ENCODE measurements around the gene SMTNL2.
A peak's percentile ranks its signal among the peaks of the same experiment; 100 is the strongest.
"Not testable (repeated sequence)": the region's sequence is repeated elsewhere in the genome, so short reads cannot be mapped to it uniquely, and the experiment has no call there.

The SMTNL2 gene

DNA sequence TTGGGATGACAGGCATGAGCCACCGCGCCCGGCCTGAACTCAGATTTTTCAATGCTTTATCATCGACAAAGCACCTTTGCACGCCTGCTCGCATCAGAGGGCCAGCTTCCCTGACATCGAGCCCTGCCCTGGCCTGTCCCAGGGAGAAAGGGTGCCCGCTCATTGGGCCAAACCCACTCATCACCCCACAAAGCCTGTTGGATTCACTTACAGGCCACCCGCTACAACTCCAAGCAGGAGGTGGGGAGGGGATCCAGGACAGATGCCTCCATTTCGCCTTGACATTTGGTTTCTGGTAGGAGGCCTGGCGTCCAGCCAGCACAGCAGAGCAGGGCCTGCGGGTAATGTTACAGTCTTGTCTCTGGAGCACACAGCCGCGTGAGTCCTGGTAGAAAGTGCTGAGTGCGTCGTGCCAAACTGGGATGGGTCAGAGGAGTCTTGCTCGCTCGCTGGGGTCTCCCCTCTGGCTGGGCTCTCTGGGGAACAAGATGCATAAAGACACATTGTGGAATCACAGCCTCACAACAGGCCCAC lies 19.8 kb downstream of the SMTNL2 start:
- WGBS: 69% methylated on average over 18 of the region's 18 CpGs
- Histone ChIP-seq H3K4me3 (ENCODE audit: insufficient read depth in 1 of 2, low read depth in 1 of 2, low read length in 2 of 2) (peak overlapping the region in 1 of 2 experiments; percentile 25), H3K79me1 (replicated peaks; ENCODE audit: low read length, poor library complexity, severe bottlenecking) (no peaks in the 10 kb centered on the region), H4K91ac (ENCODE audit: low read length) (no peak overlapping the region), H3K23ac (ENCODE audit: low read length in 2 of 2) (no peak overlapping the region), H2BK5ac (ENCODE audit: low read depth, low read length, poor library complexity, severe bottlenecking) (no peak overlapping the region), H3K14ac (ENCODE audit: low read length in 2 of 2) (no peak overlapping the region), H3K4me1 (ENCODE audit: control insufficient read depth, insufficient read depth, low read depth, low read length) (peaks cover 44% of the 10 kb centered on the region), H2BK120ac (ENCODE audit: low read depth, low read length) (no peak overlapping the region), H3K36me3 (ENCODE audit: control insufficient read depth in 1 of 2, insufficient read depth in 2 of 2, low read depth in 1 of 2, low read length in 2 of 2) (no peaks in the 10 kb centered on the region), H4K8ac (ENCODE audit: low read length) (no peak overlapping the region), H3K4ac (ENCODE audit: low read depth in 1 of 2, low read length in 2 of 2) (no peak overlapping the region), H3K9ac (ENCODE audit: low read length) (no peak overlapping the region), H3K4me2 (ENCODE audit: low read length, poor library complexity, severe bottlenecking) (no peak overlapping the region), H3K27me3 (ENCODE audit: control insufficient read depth in 1 of 2, insufficient read depth in 1 of 2, low read length in 2 of 2) (peaks cover 4 to 15% of the 10 kb centered on the region in 2 experiments), H3K27ac (ENCODE audit: low read length, poor library complexity, severe bottlenecking) (peak overlapping the region; percentile 50), H2BK12ac (ENCODE audit: low read length in 2 of 2) (peak overlapping the region in 1 of 2 experiments; percentile 30), H2AK5ac (ENCODE audit: low read length, severe bottlenecking) (no peak overlapping the region), H3K18ac (ENCODE audit: low read depth in 1 of 2, low read length in 2 of 2) (no peak overlapping the region), H2BK15ac (ENCODE audit: low read depth, poor library complexity, severe bottlenecking) (no peak overlapping the region), H2AFZ (ENCODE audit: low read depth, low read length) (no peak overlapping the region), H3K9me3 (ENCODE audit: control insufficient read depth, low read length) (no peaks in the 10 kb centered on the region)
- DNase-seq: peak; percentile 43

DNA sequence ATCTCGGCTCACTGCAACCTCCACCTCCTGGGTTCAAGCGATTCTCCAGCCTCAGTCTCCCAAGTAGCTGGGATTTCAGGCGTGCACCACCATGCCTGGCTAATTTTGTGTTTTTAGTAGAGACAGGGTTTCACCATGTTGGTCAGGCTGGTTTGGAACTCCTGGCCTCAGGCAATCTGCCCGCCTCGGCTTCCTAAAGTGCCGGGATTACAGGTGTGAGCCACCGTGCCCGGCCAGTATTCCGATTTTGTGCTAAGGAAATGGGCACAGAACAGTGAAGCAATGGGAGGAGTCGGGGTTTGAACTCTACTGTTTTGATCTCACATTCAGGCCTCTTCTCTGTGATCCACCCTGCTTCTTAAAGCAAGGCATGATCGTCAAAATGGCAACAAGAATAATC lies 20.4 kb downstream of the SMTNL2 start:
- not testable (repeated sequence) for H3K4ac ChIP-seq (ENCODE audit: low read depth in 1 of 2, low read length in 2 of 2); H3K9me3 ChIP-seq (ENCODE audit: control insufficient read depth, low read length); H2BK15ac ChIP-seq (ENCODE audit: low read depth, poor library complexity, severe bottlenecking); H2BK120ac ChIP-seq (ENCODE audit: low read depth, low read length); H3K36me3 ChIP-seq (ENCODE audit: control insufficient read depth in 1 of 2, insufficient read depth in 2 of 2, low read depth in 1 of 2, low read length in 2 of 2); H3K14ac ChIP-seq (ENCODE audit: low read length in 2 of 2); H2AK5ac ChIP-seq (ENCODE audit: low read length, severe bottlenecking); H2AFZ ChIP-seq (ENCODE audit: low read depth, low read length); H3K9ac ChIP-seq (ENCODE audit: low read length); H3K23ac ChIP-seq (ENCODE audit: low read length in 2 of 2); H2BK5ac ChIP-seq (ENCODE audit: low read depth, low read length, poor library complexity, severe bottlenecking); H3K27ac ChIP-seq (ENCODE audit: low read length, poor library complexity, severe bottlenecking); H2BK12ac ChIP-seq (ENCODE audit: low read length in 2 of 2); H3K18ac ChIP-seq (ENCODE audit: low read depth in 1 of 2, low read length in 2 of 2); H3K4me3 ChIP-seq (ENCODE audit: insufficient read depth in 1 of 2, low read depth in 1 of 2, low read length in 2 of 2); H3K79me1 ChIP-seq (replicated peaks; ENCODE audit: low read length, poor library complexity, severe bottlenecking); H3K4me2 ChIP-seq (ENCODE audit: low read length, poor library complexity, severe bottlenecking); H4K91ac ChIP-seq (ENCODE audit: low read length); DNase-seq; H4K8ac ChIP-seq (ENCODE audit: low read length)
- WGBS: 95% methylated on average over 11 of the region's 11 CpGs
- Histone ChIP-seq H3K4me1 (ENCODE audit: control insufficient read depth, insufficient read depth, low read depth, low read length) (peaks cover 39% of the 10 kb centered on the region), H3K27me3 (ENCODE audit: control insufficient read depth in 1 of 2, insufficient read depth in 1 of 2, low read length in 2 of 2) (peaks cover 0 to 19% of the 10 kb centered on the region in 2 experiments)

DNA sequence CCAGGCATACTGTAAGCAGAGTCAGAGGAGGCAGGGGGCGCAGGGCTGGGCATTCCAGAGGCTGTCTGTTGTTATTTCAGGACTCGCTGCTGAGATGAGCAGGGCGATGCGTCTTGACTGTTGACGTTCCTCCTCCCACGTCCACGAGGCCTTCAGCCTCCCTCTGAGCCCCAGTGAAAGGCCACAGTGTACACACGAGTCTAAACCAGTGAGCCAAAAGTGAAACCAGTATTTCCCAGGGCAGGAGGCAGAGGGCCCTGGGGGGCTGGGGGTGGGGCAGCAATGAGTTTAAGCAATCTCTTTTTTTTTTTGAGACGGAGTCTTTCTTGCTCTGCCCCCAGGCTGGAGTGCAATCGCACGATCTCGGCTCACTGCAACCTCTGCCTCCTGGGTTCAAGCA lies 21.5 kb downstream of the SMTNL2 start:
- Histone ChIP-seq H3K79me1 (replicated peaks; ENCODE audit: low read length, poor library complexity, severe bottlenecking) (no peaks in the 10 kb centered on the region), H2AFZ (ENCODE audit: low read depth, low read length) (no peak overlapping the region), H4K91ac (ENCODE audit: low read length) (peak overlapping the region; percentile 58), H2BK120ac (ENCODE audit: low read depth, low read length) (no peak overlapping the region), H3K18ac (ENCODE audit: low read depth in 1 of 2, low read length in 2 of 2) (no peak overlapping the region), H3K4ac (ENCODE audit: low read depth in 1 of 2, low read length in 2 of 2) (no peak overlapping the region), H2BK12ac (ENCODE audit: low read length in 2 of 2) (no peak overlapping the region), H3K4me1 (ENCODE audit: control insufficient read depth, insufficient read depth, low read depth, low read length) (peaks cover 29% of the 10 kb centered on the region), H3K27ac (ENCODE audit: low read length, poor library complexity, severe bottlenecking) (no peak overlapping the region), H3K4me2 (ENCODE audit: low read length, poor library complexity, severe bottlenecking) (no peak overlapping the region), H3K9me3 (ENCODE audit: control insufficient read depth, low read length) (no peaks in the 10 kb centered on the region), H2BK5ac (ENCODE audit: low read depth, low read length, poor library complexity, severe bottlenecking) (no peak overlapping the region), H2AK5ac (ENCODE audit: low read length, severe bottlenecking) (no peak overlapping the region), H2BK15ac (ENCODE audit: low read depth, poor library complexity, severe bottlenecking) (no peak overlapping the region), H3K14ac (ENCODE audit: low read length in 2 of 2) (no peak overlapping the region), H3K27me3 (ENCODE audit: control insufficient read depth in 1 of 2, insufficient read depth in 1 of 2, low read length in 2 of 2) (peaks cover 0 to 20% of the 10 kb centered on the region in 2 experiments), H3K9ac (ENCODE audit: low read length) (no peak overlapping the region), H4K8ac (ENCODE audit: low read length) (peak overlapping the region; percentile 19), H3K23ac (ENCODE audit: low read length in 2 of 2) (no peak overlapping the region), H3K36me3 (ENCODE audit: control insufficient read depth in 1 of 2, insufficient read depth in 2 of 2, low read depth in 1 of 2, low read length in 2 of 2) (no peaks in the 10 kb centered on the region), H3K4me3 (ENCODE audit: insufficient read depth in 1 of 2, low read depth in 1 of 2, low read length in 2 of 2) (no peak overlapping the region)
- DNase-seq: peak; percentile 76
- 80% methylated on average over 9 of the region's 12 CpGs for WGBS

DNA sequence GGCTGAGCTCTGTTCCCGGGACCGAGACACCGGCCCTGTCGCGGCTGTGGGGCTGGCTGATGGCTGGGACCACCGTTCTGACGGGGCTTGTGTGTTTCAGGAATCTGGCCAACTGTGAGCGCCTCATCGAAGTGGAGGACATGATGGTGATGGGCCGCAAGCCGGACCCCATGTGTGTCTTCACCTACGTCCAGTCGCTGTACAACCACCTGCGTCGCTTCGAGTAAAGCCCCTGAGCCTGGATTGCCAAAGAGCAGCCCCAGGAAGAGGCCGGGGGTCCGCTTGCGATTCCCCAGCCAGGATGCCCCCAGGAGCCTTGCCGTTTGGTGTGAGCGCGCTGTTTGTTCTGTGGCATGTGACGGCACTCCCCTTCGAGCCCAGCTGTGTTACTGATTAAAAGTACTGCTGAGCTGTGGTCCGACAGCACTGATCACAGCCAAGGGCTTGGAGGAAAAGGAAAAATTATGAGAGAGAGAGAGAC lies 23.0 kb downstream of the SMTNL2 start:
- H3K79me1 ChIP-seq (replicated peaks; ENCODE audit: low read length, poor library complexity, severe bottlenecking): no peaks in the 10 kb centered on the region
- no peak overlapping the region for H2BK15ac ChIP-seq (ENCODE audit: low read depth, poor library complexity, severe bottlenecking)
- 85% methylated on average over 24 of the region's 25 CpGs for WGBS
- no peak overlapping the region for H2AK5ac ChIP-seq (ENCODE audit: low read length, severe bottlenecking)
- H2BK5ac ChIP-seq (ENCODE audit: low read depth, low read length, poor library complexity, severe bottlenecking): no peak overlapping the region
- H3K4me2 ChIP-seq (ENCODE audit: low read length, poor library complexity, severe bottlenecking): peak overlapping the region; percentile 18
- H3K27me3 ChIP-seq (ENCODE audit: control insufficient read depth in 1 of 2, insufficient read depth in 1 of 2, low read length in 2 of 2): peaks cover 0 to 20% of the 10 kb centered on the region in 2 experiments
- H3K9ac ChIP-seq (ENCODE audit: low read length): peak overlapping the region; percentile 69
- H3K9me3 ChIP-seq (ENCODE audit: control insufficient read depth, low read length): no peaks in the 10 kb centered on the region
- H2BK120ac ChIP-seq (ENCODE audit: low read depth, low read length): no peak overlapping the region
- no peak overlapping the region for H3K4ac ChIP-seq (ENCODE audit: low read depth in 1 of 2, low read length in 2 of 2)
- H3K18ac ChIP-seq (ENCODE audit: low read depth in 1 of 2, low read length in 2 of 2): peak overlapping the region in 1 of 2 experiments; percentile 21
- H3K4me3 ChIP-seq (ENCODE audit: insufficient read depth in 1 of 2, low read depth in 1 of 2, low read length in 2 of 2): peak overlapping the region in 1 of 2 experiments; percentile 38
- H3K23ac ChIP-seq (ENCODE audit: low read length in 2 of 2): no peak overlapping the region
- no peaks in the 10 kb centered on the region for H3K36me3 ChIP-seq (ENCODE audit: control insufficient read depth in 1 of 2, insufficient read depth in 2 of 2, low read depth in 1 of 2, low read length in 2 of 2)
- H2BK12ac ChIP-seq (ENCODE audit: low read length in 2 of 2): peak overlapping the region in 1 of 2 experiments; percentile 37
- H2AFZ ChIP-seq (ENCODE audit: low read depth, low read length): no peak overlapping the region
- H3K27ac ChIP-seq (ENCODE audit: low read length, poor library complexity, severe bottlenecking): peak overlapping the region; percentile 76
- H4K91ac ChIP-seq (ENCODE audit: low read length): no peak overlapping the region
- no peak overlapping the region for H3K14ac ChIP-seq (ENCODE audit: low read length in 2 of 2)
- H3K4me1 ChIP-seq (ENCODE audit: control insufficient read depth, insufficient read depth, low read depth, low read length): peaks cover 27% of the 10 kb centered on the region
- DNase-seq: no peak
- no peak overlapping the region for H4K8ac ChIP-seq (ENCODE audit: low read length)
